Naive B cell (primary cell): ENCODE results near the gene IL19. TPM values are rescaled to one million over a fixed set of nuclear protein-coding genes. Genes with fewer than 3 reads are reported as not detected.

ENCODE experiments used
- ATAC-seq, 2 donors: fragments of 150-1000 bp; cut with Tn5 transposase; 2 replicates each; pipeline ENCODE4 v1.10.0; 2021; ENCODE audit warnings: low read depth in 2 of 2, mild to moderate bottlenecking in 2 of 2, moderate library complexity in 2 of 2
- DNase-seq: peaks from one replicate; pipeline ENCODE4 v3.0.0; 2022
- H3K27ac Mint-ChIP-seq, 6 donors: one replicate each; pipeline ENCODE4 v1.8.0; 2020 to 2022; ENCODE audit warnings: mild to moderate bottlenecking in 6 of 6, mixed read lengths in 6 of 6, moderate library complexity in 5 of 6, inconsistent platforms in 2 of 6
- H3K27me3 Mint-ChIP-seq, 3 donors: one replicate each; pipeline ENCODE4 v1.8.0; 2021 to 2022; ENCODE audit warnings: mixed read lengths in 3 of 3, mild to moderate bottlenecking in 1 of 3
- H3K36me3 Mint-ChIP-seq, 2 donors: one replicate each; pipeline ENCODE4 v1.8.0; 2020 to 2022; ENCODE audit warnings: mixed read lengths in 2 of 2, inconsistent platforms in 1 of 2, mild to moderate bottlenecking in 1 of 2
- H3K4me1 Mint-ChIP-seq, 3 donors: one replicate each; pipeline ENCODE4 v1.8.0; 2020 to 2022; ENCODE audit warnings: mixed read lengths in 3 of 3, inconsistent platforms in 1 of 3, mild to moderate bottlenecking in 1 of 3, moderate library complexity in 1 of 3
- H3K4me3 Mint-ChIP-seq, 8 donors: one replicate each; pipeline ENCODE4 v1.8.0; 2020 to 2022; ENCODE audit warnings: mild to moderate bottlenecking in 8 of 8, mixed read lengths in 8 of 8, moderate library complexity in 8 of 8, inconsistent platforms in 2 of 8
- H3K9me3 Mint-ChIP-seq, 7 donors: one replicate each; pipeline ENCODE4 v1.8.0; 2020 to 2022; ENCODE audit warnings: mixed read lengths in 7 of 7, mild to moderate bottlenecking in 5 of 7, inconsistent platforms in 2 of 7, moderate library complexity in 1 of 7
- polyA plus RNA-seq, 6 donors: library from polyadenylated mRNA; unstranded; fragments of 300-500 nt; fragmentation: Illumina TruSeq; gene quantifications; one replicate each; pipeline ENCODE4 v1.2.3, GENCODE V29; 2021; ENCODE audit warnings: low read depth in 6 of 6

The IL19 gene
- polyA plus RNA-seq, 6 donors from 2014 or later: not detected

GRCh38 chr1:206800891-206801290 lies 30.3 kb downstream of the IL19 start:
- Mint-ChIP-seq H3K36me3 (no peaks in the 10 kb centered on the region), H3K27ac (no peak overlapping the region), H3K4me1 (peaks cover 8 to 18% (median 15%) of the 10 kb centered on the region in 3 donors), H3K9me3 (no peaks in the 10 kb centered on the region), H3K27me3 (peaks cover 0 to 6% (median 5%) of the 10 kb centered on the region in 3 donors), H3K4me3 (no peak overlapping the region)
- DNase-seq (no peak), ATAC-seq (no peak)

- ATAC-seq: no peak
- H3K4me1 Mint-ChIP-seq: peaks cover 8 to 18% (median 15%) of the 10 kb centered on the region in 3 donors
Observed at GRCh38 chr1:206801467-206801866, 30.9 kb downstream of the IL19 start.

GRCh38 chr1:206802401-206802800 lies 31.8 kb downstream of the IL19 start:
- DNase-seq (no peak), ATAC-seq (no peak)
- Mint-ChIP-seq H3K27ac (peak overlapping the region in 2 of 6 donors; percentile 40 to 52), H3K36me3 (no peaks in the 10 kb centered on the region), H3K4me1 (peaks cover 8 to 18% (median 15%) of the 10 kb centered on the region in 3 donors), H3K27me3 (peaks cover 0 to 6% (median 5%) of the 10 kb centered on the region in 3 donors), H3K4me3 (no peak overlapping the region), H3K9me3 (no peaks in the 10 kb centered on the region)

More at GRCh38 chr1:206801467-206801866, 30.9 kb downstream of the IL19 start:
- Mint-ChIP-seq H3K9me3 (no peaks in the 10 kb centered on the region), H3K27ac (peak overlapping the region in 3 of 6 donors; percentile 10 to 46 (median 40)), H3K27me3 (peaks cover 0 to 6% (median 5%) of the 10 kb centered on the region in 3 donors), H3K4me3 (no peak overlapping the region), H3K36me3 (no peaks in the 10 kb centered on the region)
- no peak for DNase-seq

GRCh38 chr1:206803221-206803730 lies 32.7 kb downstream of the IL19 start:
- Mint-ChIP-seq H3K36me3 (no peaks in the 10 kb centered on the region), H3K4me1 (peaks cover 6 to 10% (median 7%) of the 10 kb centered on the region in 3 donors), H3K27ac (peak overlapping the region in 2 of 6 donors; percentile 40 to 75), H3K27me3 (peaks cover 0 to 6% (median 5%) of the 10 kb centered on the region in 3 donors), H3K4me3 (no peak overlapping the region), H3K9me3 (no peaks in the 10 kb centered on the region)
- ATAC-seq (peak; percentile 81 to 91), DNase-seq (no peak)

- peaks cover 6 to 12% (median 12%) of the 10 kb centered on the region in 3 donors for H3K4me1 Mint-ChIP-seq
- no peak overlapping the region for H3K4me3 Mint-ChIP-seq
- H3K36me3 Mint-ChIP-seq: no peaks in the 10 kb centered on the region
- peak overlapping the region in 1 of 6 donors; percentile 43 for H3K27ac Mint-ChIP-seq
- H3K9me3 Mint-ChIP-seq: no peaks in the 10 kb centered on the region
- H3K27me3 Mint-ChIP-seq: peaks cover 0 to 6% (median 5%) of the 10 kb centered on the region in 3 donors
- ATAC-seq (no peak), DNase-seq (no peak)
Observed at GRCh38 chr1:206804156-206804737, 33.7 kb downstream of the IL19 start.

GRCh38 chr1:206805357-206805756 lies 34.8 kb downstream of the IL19 start:
- ATAC-seq: no peak
- no peak overlapping the region for H3K27ac Mint-ChIP-seq
- DNase-seq: no peak
- no peaks in the 10 kb centered on the region for H3K9me3 Mint-ChIP-seq
- H3K4me3 Mint-ChIP-seq: no peak overlapping the region
- H3K27me3 Mint-ChIP-seq: peaks cover 0 to 3% (median 3%) of the 10 kb centered on the region in 3 donors
- H3K4me1 Mint-ChIP-seq: peaks cover 3 to 15% (median 9%) of the 10 kb centered on the region in 3 donors
- no peaks in the 10 kb centered on the region for H3K36me3 Mint-ChIP-seq

- Mint-ChIP-seq H3K9me3 (peaks cover 0 to 8% (median 6%) of the 10 kb centered on the region in 7 donors), H3K27me3 (no peaks in the 10 kb centered on the region), H3K4me3 (no peak overlapping the region), H3K36me3 (peaks cover 0 to 7% of the 10 kb centered on the region in 2 donors), H3K4me1 (peaks cover 9 to 23% (median 16%) of the 10 kb centered on the region in 3 donors), H3K27ac (peak overlapping the region in 1 of 6 donors; percentile 18)
- DNase-seq: no peak
- ATAC-seq: peak; percentile 63 to 65
Observed at GRCh38 chr1:206808615-206809014, 38.0 kb downstream of the IL19 start.

GRCh38 chr1:206809504-206810084 lies 39.0 kb downstream of the IL19 start:
- peaks cover 3 to 8% (median 7%) of the 10 kb centered on the region in 7 donors for H3K9me3 Mint-ChIP-seq
- H3K4me3 Mint-ChIP-seq: no peak overlapping the region
- H3K4me1 Mint-ChIP-seq: peaks cover 19 to 33% (median 26%) of the 10 kb centered on the region in 3 donors
- peak overlapping the region in 1 of 6 donors; percentile 18 for H3K27ac Mint-ChIP-seq
- H3K36me3 Mint-ChIP-seq: peaks cover 0 to 7% of the 10 kb centered on the region in 2 donors
- DNase-seq (no peak), ATAC-seq (peak; percentile 23 to 55)
- no peaks in the 10 kb centered on the region for H3K27me3 Mint-ChIP-seq

- ATAC-seq (no peak), DNase-seq (no peak)
- H3K36me3 Mint-ChIP-seq: peaks cover 0 to 7% of the 10 kb centered on the region in 2 donors
- no peak overlapping the region for H3K27ac Mint-ChIP-seq
- H3K27me3 Mint-ChIP-seq: no peaks in the 10 kb centered on the region
- H3K4me3 Mint-ChIP-seq: peak overlapping the region in 1 of 8 donors; percentile 66
- peaks cover 3 to 13% (median 7%) of the 10 kb centered on the region in 7 donors for H3K9me3 Mint-ChIP-seq
- peaks cover 42 to 54% (median 48%) of the 10 kb centered on the region in 3 donors for H3K4me1 Mint-ChIP-seq
Observed at GRCh38 chr1:206812471-206812870, 41.9 kb downstream of the IL19 start.

GRCh38 chr1:206814716-206815341 lies 44.3 kb downstream of the IL19 start:
- Mint-ChIP-seq H3K4me3 (peak overlapping the region in 6 of 8 donors; percentile 0 to 72 (median 62)), H3K27me3 (no peaks in the 10 kb centered on the region), H3K27ac (peak overlapping the region; percentile 25 to 96 (median 75)), H3K36me3 (peaks cover 0 to 7% of the 10 kb centered on the region in 2 donors), H3K9me3 (peaks cover 3 to 13% (median 7%) of the 10 kb centered on the region in 7 donors), H3K4me1 (peaks cover 42 to 46% (median 44%) of the 10 kb centered on the region in 3 donors)
- ATAC-seq: peak; percentile 87 to 89
- peak; percentile 44 for DNase-seq

GRCh38 chr1:206816390-206817287 lies 46.1 kb downstream of the IL19 start:
- Mint-ChIP-seq H3K27me3 (no peaks in the 10 kb centered on the region), H3K4me3 (peak overlapping the region in 3 of 8 donors; percentile 2 to 51 (median 15)), H3K27ac (peak overlapping the region in 5 of 6 donors; percentile 0 to 79 (median 47)), H3K4me1 (peaks cover 50 to 54% (median 53%) of the 10 kb centered on the region in 3 donors), H3K9me3 (peaks cover 3 to 13% (median 7%) of the 10 kb centered on the region in 7 donors), H3K36me3 (peaks cover 0 to 7% of the 10 kb centered on the region in 2 donors)
- peak; percentile 20 to 37 for ATAC-seq
- DNase-seq: no peak

GRCh38 chr1:206821493-206821892 lies 50.9 kb downstream of the IL19 start:
- H3K36me3 Mint-ChIP-seq: no peaks in the 10 kb centered on the region

More at GRCh38 chr1:206821493-206821892, 50.9 kb downstream of the IL19 start:
- ATAC-seq: no peak
- Mint-ChIP-seq H3K4me1 (peaks cover 44 to 54% (median 49%) of the 10 kb centered on the region in 3 donors), H3K27ac (peak overlapping the region in 2 of 6 donors; percentile 16 to 88), H3K27me3 (no peaks in the 10 kb centered on the region), H3K9me3 (peaks cover 0 to 4% (median 0%) of the 10 kb centered on the region in 7 donors), H3K4me3 (no peak overlapping the region)
- no peak for DNase-seq
